ENCODE data around the gene C11orf24. TPM values are rescaled to one million over a fixed set of nuclear protein-coding genes. Genes with fewer than 3 reads are reported as not detected.

Gene C11orf24
- total and polyA plus RNA-seq, 2 of the 8 experiments (the other 6 are each of a cell fraction or from before 2014, with no cell fraction given) = 45.4 to 51.7 TPM

DNA sequence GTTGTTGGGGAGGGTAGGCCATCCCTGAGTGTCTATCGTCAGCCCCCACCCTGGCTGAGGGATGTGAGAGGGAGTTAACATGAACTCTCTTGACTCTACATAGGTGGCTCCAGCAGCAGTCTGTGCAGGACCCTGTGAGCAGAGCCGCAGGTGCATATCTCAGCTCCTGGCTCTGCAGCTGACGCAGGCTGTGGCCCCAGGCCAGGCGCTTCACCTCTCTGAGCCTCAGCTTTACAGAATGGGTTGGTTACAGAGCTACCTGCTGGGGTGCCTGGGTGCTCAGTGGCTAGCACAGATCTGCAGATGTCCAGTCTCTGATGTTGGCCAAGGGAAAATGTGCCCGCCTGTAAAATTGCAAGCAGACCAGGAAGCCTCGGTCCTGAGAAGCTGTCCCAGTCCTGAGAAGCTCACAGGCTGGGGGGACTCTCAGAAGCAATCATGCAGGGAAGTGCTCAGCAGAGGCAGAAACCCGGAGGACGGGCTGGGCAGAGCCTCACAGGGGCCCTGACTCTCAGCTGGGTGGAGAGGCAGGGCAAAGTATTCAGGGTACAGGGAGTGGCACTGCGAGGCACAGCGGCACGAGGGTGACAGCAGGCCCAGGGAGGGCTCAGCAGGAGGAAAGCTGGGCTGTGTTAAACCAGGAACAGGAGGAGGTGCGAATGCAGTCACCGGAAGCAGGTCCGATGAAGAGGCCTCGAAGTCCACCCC lies 24.7 kb upstream of the C11orf24 start:
- Histone ChIP-seq H4K5ac (ENCODE audit: insufficient read length, low read depth, low read length) (no peak overlapping the region), H3K9me3 (ENCODE audit: insufficient read depth in 2 of 2, low read depth in 1 of 2, low read length in 1 of 2) (no peaks in the 10 kb centered on the region), H3K4ac (replicated peaks; ENCODE audit: insufficient read length, low read depth, low read length) (no peak overlapping the region), H3K14ac (ENCODE audit: insufficient read length) (no peak overlapping the region), H3K27me3 (replicated peaks in 1 of 4; ENCODE audit: control insufficient read depth in 3 of 4, extremely low read depth in 1 of 4, insufficient read depth in 3 of 4, low read length in 3 of 4) (no peaks in the 10 kb centered on the region; a peak in 2 of 7 replicates), H3K18ac (ENCODE audit: extremely low read depth, low read length) (no peak overlapping the region), H2BK12ac (ENCODE audit: low read depth, low read length) (no peak overlapping the region), H3K4me2 (ENCODE audit: insufficient read depth in 1 of 2, low read depth in 2 of 2, low read length in 2 of 2) (no peak overlapping the region), H3K23ac (ENCODE audit: insufficient read length) (no peak overlapping the region), H3K4me1 (replicated peaks in 1 of 4; ENCODE audit: control insufficient read depth in 3 of 4, insufficient read depth in 4 of 4, low read length in 3 of 4) (peaks cover 0 to 2% (median 0%) of the 10 kb centered on the region in 4 experiments; a peak in 2 of 7 replicates), H2AFZ (ENCODE audit: low read length) (no peak overlapping the region), H2BK120ac (replicated peaks; ENCODE audit: low read depth, low read length) (no peak overlapping the region), H3K36me3 (ENCODE audit: control insufficient read depth in 2 of 4, insufficient read depth in 4 of 4, low read length in 3 of 4) (no peaks in the 10 kb centered on the region), H3K4me3 (ENCODE audit: extremely low read depth in 1 of 4, insufficient read depth in 2 of 4, low read depth in 3 of 4, low read length in 4 of 4) (no peak overlapping the region), H2AK5ac (ENCODE audit: low read depth, low read length) (no peak overlapping the region), H4K8ac (ENCODE audit: extremely low read depth, insufficient read depth, low read length) (peak overlapping the region; percentile 66; the same call in 1 of the 2 replicates), H2BK5ac (ENCODE audit: low read depth, low read length) (no peak overlapping the region), H3K79me2 (ENCODE audit: control insufficient read depth in 1 of 2, insufficient read depth in 2 of 2, low read length in 2 of 2) (no peaks in the 10 kb centered on the region), H4K91ac (replicated peaks; ENCODE audit: insufficient read length, low read length) (no peak overlapping the region), H3K56ac (replicated peaks; ENCODE audit: insufficient read length, low read depth, low read length) (no peak overlapping the region), H3K79me1 (ENCODE audit: low read depth, low read length) (no peaks in the 10 kb centered on the region), H2BK15ac (ENCODE audit: low read length) (no peak overlapping the region), H3K23me2 (ENCODE audit: low read depth, low read length) (no peaks in the 10 kb centered on the region), H2BK20ac (ENCODE audit: low read length) (no peak overlapping the region), H3K27ac (ENCODE audit: low read depth, low read length) (no peak overlapping the region), H4K20me1 (replicated peaks in 1 of 2; ENCODE audit: control insufficient read depth in 1 of 2, insufficient read depth in 2 of 2, low read length in 2 of 2) (no peaks in the 10 kb centered on the region), H3K9ac (replicated peaks in 1 of 4; ENCODE audit: extremely low read depth in 1 of 4, low read depth in 3 of 4, low read length in 3 of 4) (no peak overlapping the region)
- POLR2A ChIA-PET (ENCODE audit: partially characterized antibody) = interaction anchor here (1.0 to 2.5 kb wide), 5 partner anchors 14 to 87 kb away, joined by 3 to 8 read pairs (median 3); partner anchors contain the start of gene C11orf24
- FAIRE-seq = no peak
- WGBS, 2 experiments (ENCODE audit: extremely low coverage in 1 of 2, insufficient coverage in 1 of 2, insufficient read length in 1 of 2, insufficient replicate concordance in 2 of 2, low coverage in 1 of 2, low lambda C conversion rate in 2 of 2, missing lambda C conversion rate in 1 of 2) = 91% methylated on average over 15 of the region's 15 CpGs; no CpG with 5 or more reads in 1 of the 2 experiments
- no peak for DNase-seq (ENCODE audit: low read depth in 1 of 2, low spot score in 2 of 2)
- CTCF ChIA-PET (ENCODE audit: partially characterized antibody) = interaction anchor here (0.8 to 6.6 kb wide), 26 partner anchors 8 to 193 kb away, joined by 3 to 141 read pairs (median 6); partner anchors contain the start of gene C11orf24
- no peak for TF ChIP-seq RBBP5 (IDR thresholded peaks at IDR 0.05; ENCODE audit: borderline replicate concordance, low read depth, low read length)
- no peak for TF ChIP-seq BACH1 (IDR thresholded peaks at IDR 0.05; ENCODE audit: low read length)
- no peak for TF ChIP-seq ASH2L (IDR thresholded peaks at IDR 0.05; ENCODE audit: low read length)
- no peak for TF ChIP-seq MAX (IDR thresholded peaks at IDR 0.05)
